Measurements from ENCODE around the gene JAKMIP1.
"Not testable (repeated sequence)": the region's sequence is repeated elsewhere in the genome, so short reads cannot be mapped to it uniquely, and the experiment has no call there.

JAKMIP1 gene

GRCh38 chr4:6148506-6149205 is 51.7 kb downstream of the JAKMIP1 start:
- DNase-seq (ENCODE audit: low read depth), result no peak
- H3K4me3 ChIP-seq (ENCODE audit: low read depth, low read length), result no peak overlapping the region
- no peak for TF ChIP-seq CTCF (IDR thresholded peaks at IDR 0.05; ENCODE audit: low read depth, low read length, missing control alignments)

- DNase-seq (ENCODE audit: low read depth), result no peak
- no peak overlapping the region for H3K4me3 ChIP-seq (ENCODE audit: low read depth, low read length)
- TF ChIP-seq CTCF (IDR thresholded peaks at IDR 0.05; ENCODE audit: low read depth, low read length, missing control alignments), result no peak
Observed at GRCh38 chr4:6147441-6147840, 52.9 kb downstream of the JAKMIP1 start.

- TF ChIP-seq CTCF (IDR thresholded peaks at IDR 0.05; ENCODE audit: low read depth, low read length, missing control alignments), result no peak
- DNase-seq (ENCODE audit: low read depth), result no peak
- H3K4me3 ChIP-seq (ENCODE audit: low read depth, low read length), result no peak overlapping the region
Observed at GRCh38 chr4:6143603-6144181, 56.7 kb downstream of the JAKMIP1 start.

DNA sequence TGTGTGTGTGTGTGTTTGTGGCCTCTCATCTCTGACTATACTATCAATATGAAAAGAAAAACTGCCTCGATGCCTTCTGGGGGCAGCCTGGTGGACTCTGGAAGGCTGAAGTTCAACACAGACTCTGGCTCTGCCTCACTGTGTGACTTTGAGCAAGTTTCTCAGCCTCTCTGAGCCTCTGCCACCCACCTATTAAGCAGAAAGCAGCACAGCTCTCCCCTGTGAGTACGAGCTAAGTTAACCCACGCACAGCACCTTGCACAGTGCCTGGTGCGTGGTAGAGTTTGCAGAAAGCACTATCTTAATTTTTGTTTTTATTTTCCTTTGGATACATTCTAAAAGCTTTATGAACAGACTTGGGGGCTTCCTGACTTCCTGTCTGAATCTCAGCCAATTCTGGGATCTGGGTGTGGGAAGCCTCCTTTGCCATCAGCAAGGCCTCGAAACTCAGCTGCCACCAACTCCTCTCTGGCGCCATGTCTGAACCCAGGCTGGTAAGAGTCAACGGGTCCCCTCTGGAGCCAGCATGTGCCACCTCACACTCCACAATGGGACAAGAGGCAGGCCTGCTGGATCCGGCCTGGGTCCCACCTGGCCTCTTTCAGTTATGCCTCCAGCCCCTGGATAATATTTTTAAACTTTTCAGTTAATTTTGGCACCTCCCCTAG is 57.3 kb downstream of the JAKMIP1 start:
- H3K4me3 ChIP-seq (ENCODE audit: low read depth, low read length), result no peak overlapping the region
- TF ChIP-seq CTCF (IDR thresholded peaks at IDR 0.05; ENCODE audit: low read depth, low read length, missing control alignments), result no peak
- no peak for DNase-seq (ENCODE audit: low read depth)

- H3K4me3 ChIP-seq (ENCODE audit: low read depth, low read length), result no peak overlapping the region
- no peak for TF ChIP-seq CTCF (IDR thresholded peaks at IDR 0.05; ENCODE audit: low read depth, low read length, missing control alignments)
- no peak for DNase-seq (ENCODE audit: low read depth)
Observed at GRCh38 chr4:6142511-6142910, 57.8 kb downstream of the JAKMIP1 start.

GRCh38 chr4:6141554-6141953 is 58.8 kb downstream of the JAKMIP1 start:
- no peak overlapping the region for H3K4me3 ChIP-seq (ENCODE audit: low read depth, low read length)
- TF ChIP-seq CTCF (IDR thresholded peaks at IDR 0.05; ENCODE audit: low read depth, low read length, missing control alignments), result no peak
- no peak for DNase-seq (ENCODE audit: low read depth)

- DNase-seq (ENCODE audit: low read depth), result not testable (repeated sequence)
Observed at GRCh38 chr4:6141021-6141420, 59.3 kb downstream of the JAKMIP1 start.

More at GRCh38 chr4:6141021-6141420, 59.3 kb downstream of the JAKMIP1 start:
- not testable (repeated sequence) for H3K4me3 ChIP-seq (ENCODE audit: low read depth, low read length)
